ENCODE results near the gene IL19. TPM values are rescaled to one million over a fixed set of nuclear protein-coding genes. Genes with fewer than 3 reads are reported as not detected.

Gene IL19
- total and polyA plus RNA-seq, 4 donors, result not detected

DNA sequence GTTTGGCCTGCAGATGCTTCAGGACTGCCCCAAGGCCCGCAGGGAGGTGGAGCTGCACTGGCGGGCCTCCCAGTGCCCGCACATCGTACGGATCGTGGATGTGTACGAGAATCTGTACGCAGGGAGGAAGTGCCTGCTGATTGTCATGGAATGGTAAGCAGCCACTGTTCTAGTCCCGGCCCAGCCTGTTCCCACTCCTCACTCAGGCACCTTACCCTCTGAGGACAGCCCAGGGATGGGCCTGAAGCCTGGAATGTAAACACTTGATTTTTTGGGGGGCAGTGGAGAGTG is 41.9 kb upstream of the IL19 start:
- H3K4me3 ChIP-seq (ENCODE audit: low read depth in 1 of 3, low read length in 3 of 3), result no peak overlapping the region
- 78% methylated on average over 9 of the region's 9 CpGs for WGBS
- no peak overlapping the region for H3K9ac ChIP-seq (ENCODE audit: low read depth in 1 of 2, low read length in 2 of 2)
- H3K9me3 ChIP-seq (ENCODE audit: control insufficient read depth in 4 of 4, low read length in 3 of 4), result no peaks in the 10 kb centered on the region
- H3K27me3 ChIP-seq (ENCODE audit: control insufficient read depth in 4 of 4, insufficient read depth in 4 of 4, low read length in 3 of 4), result no peaks in the 10 kb centered on the region
- H3K36me3 ChIP-seq (ENCODE audit: control insufficient read depth in 4 of 4, insufficient read depth in 3 of 4, low read depth in 1 of 4, low read length in 3 of 4), result peaks cover 13 to 46% (median 33%) of the 10 kb centered on the region in 4 donors
- H3K4me1 ChIP-seq (ENCODE audit: control insufficient read depth in 4 of 4, insufficient read depth in 4 of 4, low read length in 3 of 4), result peaks cover 8 to 27% (median 18%) of the 10 kb centered on the region in 4 donors
- no peak for DNase-seq (ENCODE audit: low spot score)
- TF ChIP-seq, protein P1, sequence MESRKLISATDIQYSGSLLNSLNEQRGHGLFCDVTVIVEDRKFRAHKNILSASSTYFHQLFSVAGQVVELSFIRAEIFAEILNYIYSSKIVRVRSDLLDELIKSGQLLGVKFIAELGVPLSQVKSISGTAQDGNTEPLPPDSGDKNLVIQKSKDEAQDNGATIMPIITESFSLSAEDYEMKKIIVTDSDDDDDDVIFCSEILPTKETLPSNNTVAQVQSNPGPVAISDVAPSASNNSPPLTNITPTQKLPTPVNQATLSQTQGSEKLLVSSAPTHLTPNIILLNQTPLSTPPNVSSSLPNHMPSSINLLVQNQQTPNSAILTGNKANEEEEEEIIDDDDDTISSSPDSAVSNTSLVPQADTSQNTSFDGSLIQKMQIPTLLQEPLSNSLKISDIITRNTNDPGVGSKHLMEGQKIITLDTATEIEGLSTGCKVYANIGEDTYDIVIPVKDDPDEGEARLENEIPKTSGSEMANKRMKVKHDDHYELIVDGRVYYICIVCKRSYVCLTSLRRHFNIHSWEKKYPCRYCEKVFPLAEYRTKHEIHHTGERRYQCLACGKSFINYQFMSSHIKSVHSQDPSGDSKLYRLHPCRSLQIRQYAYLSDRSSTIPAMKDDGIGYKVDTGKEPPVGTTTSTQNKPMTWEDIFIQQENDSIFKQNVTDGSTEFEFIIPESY (IDR thresholded peaks at IDR 0.05), result no peak
- no peak for TF ChIP-seq FOXA2 (IDR thresholded peaks at IDR 0.05)
- no peak for TF ChIP-seq FOXA1 (IDR thresholded peaks at IDR 0.05)
- no peak for TF ChIP-seq GABPA (IDR thresholded peaks at IDR 0.05 in 1 of 2, conservative IDR thresholded peaks at IDR 0.05 in 1 of 2)
- TF ChIP-seq SP1 (IDR thresholded peaks at IDR 0.05), result no peak
- no peak for TF ChIP-seq HNF4A (conservative IDR thresholded peaks at IDR 0.05)
- no peak for TF ChIP-seq TAF1 (conservative IDR thresholded peaks at IDR 0.05)
- TF ChIP-seq RXRA (IDR thresholded peaks at IDR 0.05), result no peak
- TF ChIP-seq, protein P2, sequence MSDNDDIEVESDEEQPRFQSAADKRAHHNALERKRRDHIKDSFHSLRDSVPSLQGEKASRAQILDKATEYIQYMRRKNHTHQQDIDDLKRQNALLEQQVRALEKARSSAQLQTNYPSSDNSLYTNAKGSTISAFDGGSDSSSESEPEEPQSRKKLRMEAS (IDR thresholded peaks at IDR 0.05), result no peak
- no peak for TF ChIP-seq RAD21 (IDR thresholded peaks at IDR 0.05)
- TF ChIP-seq, protein P3, sequence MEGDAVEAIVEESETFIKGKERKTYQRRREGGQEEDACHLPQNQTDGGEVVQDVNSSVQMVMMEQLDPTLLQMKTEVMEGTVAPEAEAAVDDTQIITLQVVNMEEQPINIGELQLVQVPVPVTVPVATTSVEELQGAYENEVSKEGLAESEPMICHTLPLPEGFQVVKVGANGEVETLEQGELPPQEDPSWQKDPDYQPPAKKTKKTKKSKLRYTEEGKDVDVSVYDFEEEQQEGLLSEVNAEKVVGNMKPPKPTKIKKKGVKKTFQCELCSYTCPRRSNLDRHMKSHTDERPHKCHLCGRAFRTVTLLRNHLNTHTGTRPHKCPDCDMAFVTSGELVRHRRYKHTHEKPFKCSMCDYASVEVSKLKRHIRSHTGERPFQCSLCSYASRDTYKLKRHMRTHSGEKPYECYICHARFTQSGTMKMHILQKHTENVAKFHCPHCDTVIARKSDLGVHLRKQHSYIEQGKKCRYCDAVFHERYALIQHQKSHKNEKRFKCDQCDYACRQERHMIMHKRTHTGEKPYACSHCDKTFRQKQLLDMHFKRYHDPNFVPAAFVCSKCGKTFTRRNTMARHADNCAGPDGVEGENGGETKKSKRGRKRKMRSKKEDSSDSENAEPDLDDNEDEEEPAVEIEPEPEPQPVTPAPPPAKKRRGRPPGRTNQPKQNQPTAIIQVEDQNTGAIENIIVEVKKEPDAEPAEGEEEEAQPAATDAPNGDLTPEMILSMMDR (IDR thresholded peaks at IDR 0.05; ENCODE audit: low read depth, low read length, missing input control), result no peak
- no peak for TF ChIP-seq YY1 (IDR thresholded peaks at IDR 0.05)
- no peak for TF ChIP-seq HNF4G (IDR thresholded peaks at IDR 0.05)
- TF ChIP-seq EGR1 (IDR thresholded peaks at IDR 0.05; ENCODE audit: low read depth in 2 of 2), result no peak
- no peak for TF ChIP-seq NR2F2 (IDR thresholded peaks at IDR 0.05)
- TF ChIP-seq, protein P4, sequence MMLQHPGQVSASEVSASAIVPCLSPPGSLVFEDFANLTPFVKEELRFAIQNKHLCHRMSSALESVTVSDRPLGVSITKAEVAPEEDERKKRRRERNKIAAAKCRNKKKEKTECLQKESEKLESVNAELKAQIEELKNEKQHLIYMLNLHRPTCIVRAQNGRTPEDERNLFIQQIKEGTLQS (IDR thresholded peaks at IDR 0.05), result no peak
- TF ChIP-seq JUND (IDR thresholded peaks at IDR 0.05), result no peak
- H3K27ac ChIP-seq (ENCODE audit: low read depth in 1 of 2, low read length in 2 of 2), result no peak overlapping the region

DNA sequence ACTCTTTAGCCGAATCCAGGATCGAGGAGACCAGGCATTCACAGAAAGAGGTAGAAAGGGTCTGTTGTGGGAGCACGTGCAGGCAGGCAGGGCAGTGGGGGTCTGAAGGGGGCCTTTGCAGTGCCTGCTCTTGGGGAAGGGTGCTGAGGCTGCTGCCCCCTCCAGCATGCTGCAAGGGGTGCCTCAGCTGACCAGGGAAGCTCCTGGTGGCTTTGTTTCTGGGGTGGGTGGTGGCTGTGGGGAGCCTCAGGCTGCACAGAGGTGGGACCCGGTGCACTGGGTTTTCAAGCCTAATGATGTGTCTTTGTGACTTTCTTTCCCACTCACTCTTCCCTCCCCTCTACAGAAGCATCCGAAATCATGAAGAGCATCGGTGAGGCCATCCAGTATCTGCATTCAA is 41.5 kb upstream of the IL19 start:
- Histone ChIP-seq H3K27me3 (ENCODE audit: control insufficient read depth in 4 of 4, insufficient read depth in 4 of 4, low read length in 3 of 4) (no peaks in the 10 kb centered on the region), H3K9me3 (ENCODE audit: control insufficient read depth in 4 of 4, low read length in 3 of 4) (no peaks in the 10 kb centered on the region), H3K36me3 (ENCODE audit: control insufficient read depth in 4 of 4, insufficient read depth in 3 of 4, low read depth in 1 of 4, low read length in 3 of 4) (peaks cover 13 to 46% (median 33%) of the 10 kb centered on the region in 4 donors), H3K9ac (ENCODE audit: low read depth in 1 of 2, low read length in 2 of 2) (no peak overlapping the region), H3K27ac (ENCODE audit: low read depth in 1 of 2, low read length in 2 of 2) (no peak overlapping the region), H3K4me1 (ENCODE audit: control insufficient read depth in 4 of 4, insufficient read depth in 4 of 4, low read length in 3 of 4) (peaks cover 6 to 23% (median 16%) of the 10 kb centered on the region in 4 donors), H3K4me3 (ENCODE audit: low read depth in 1 of 3, low read length in 3 of 3) (no peak overlapping the region)
- DNase-seq (ENCODE audit: low spot score), result no peak
- WGBS, result 98% methylated on average over 6 of the region's 6 CpGs
- TF ChIP-seq, protein P1 (IDR thresholded peaks at IDR 0.05), result no peak

All from liver (tissue), 9 donors.